Heart right ventricle (tissue), 16 donors: ENCODE data around the gene MICA. TPM values are rescaled to one million over a fixed set of nuclear protein-coding genes. Genes with fewer than 3 reads are reported as not detected.
A peak's percentile ranks its signal among the peaks of the same experiment; 100 is the strongest.

ENCODE experiments used
- ATAC-seq, 8 donors: fragments of 200-7000 bp; cut with Tn5 transposase; one replicate each; pipeline ENCODE4 v1.9.1; 2020; ENCODE audit warnings: mild to moderate bottlenecking in 8 of 8, moderate library complexity in 8 of 8, moderate number of reproducible peaks in 1 of 8
- DNase-seq, 2 donors: peaks; one replicate each; pipeline ENCODE4 v3.0.0-alpha.2; 2020
- H3K27ac ChIP-seq, 10 donors: fragments of 200-600 bp; sonication (generic) in 2 of 10; one replicate each; pipeline versions ENCODE4 v1.5.0 to v1.8.0; 2020 to 2022; ENCODE audit warnings: mild to moderate bottlenecking in 3 of 10
- H3K27me3 ChIP-seq, 7 donors: fragments of 200-600 bp; one replicate each; pipeline ENCODE4 v1.8.0; 2021 to 2022; ENCODE audit warnings: mild to moderate bottlenecking in 2 of 7
- H3K36me3 ChIP-seq, 9 donors: fragments of 200-600 bp; sonication (generic) in 1 of 9; one replicate each; pipeline versions ENCODE4 v1.5.0 to v1.8.0; 2020 to 2022; ENCODE audit warnings: mild to moderate bottlenecking in 2 of 9
- H3K4me1 ChIP-seq, 9 donors: fragments of 200-600 bp; sonication (generic) in 1 of 9; one replicate each; pipeline versions ENCODE4 v1.5.0 to v1.8.0; 2020 to 2022; ENCODE audit warnings: mild to moderate bottlenecking in 4 of 9
- H3K4me3 ChIP-seq, 10 donors: fragments of 200-600 bp; sonication (generic) in 2 of 10; one replicate each; pipeline versions ENCODE4 v1.5.0 to v1.8.0; 2020 to 2022; ENCODE audit warnings: mild to moderate bottlenecking in 7 of 10, moderate library complexity in 2 of 10
- H3K9me3 ChIP-seq, 11 donors: fragments of 200-600 bp in 10 of 11; sonication (generic) in 2 of 11; one replicate each; pipeline versions ENCODE4 v1.5.0 to v1.8.0; 2013 to 2022; ENCODE audit warnings: mild to moderate bottlenecking in 2 of 11, control low read depth in 1 of 11, moderate library complexity in 1 of 11
- WGBS, 2 donors: extraction: QIAGEN DNeasy Blood & Tissue Kit; methylation state at CpG; one replicate each; pipeline ENCODE4 v1.1.7; 2013; ENCODE audit warnings: inconsistent platforms in 1 of 2; 5-methylcytosine and 5-hydroxymethylcytosine counted together
- intact Hi-C, 10 donors: fragments of 100-400 bp; cut with DNase I; formaldehyde crosslinking; loops; one replicate each; pipeline versions ENCODE4 v1.11.1 to v1.14.2; 2022
- polyA plus RNA-seq, 2 donors: library from polyadenylated mRNA; stranded (reverse); fragments of 200-250 nt; gene quantifications; one replicate each; pipeline ENCODE4 v1.2.3, GENCODE V29; 2013
- total RNA-seq, 10 donors: library from RNA; stranded (reverse); fragmentation: NEBNext Ultra II Directional in 3 of 10; extraction: Animal tissue kit (Norgen Biotek cat#: 25700) in 3 of 10; gene quantifications; one replicate each; pipeline versions ENCODE4 v1.2.1 to v1.2.4, GENCODE V29; 2021 to 2023
- TF ChIP-seq, protein P1 (sequence below), 9 donors: fragments of 200-600 bp; sonication (generic) in 2 of 9; IDR thresholded peaks; one replicate each; pipeline versions ENCODE4 v1.5.0 to v1.8.0; 2021 to 2022; ENCODE audit warnings: antibody characterized with exemption in 9 of 9, mild to moderate bottlenecking in 5 of 9, moderate library complexity in 1 of 9
- donor health status: Arrhythmogenic right ventricular cardiomyopathy.
- donor health status: ischemic (EF 13 %, LVEDD 7.1; RV severe dilation, severe dysfunction).
- donor health status: healthy with polysubstance abuse.
- donor health status: DM: no; HTN: yes; CAD: no.
- donor health status: DM: no; HTN: no; CAD: no.
- donor health status: ischemic (EF 25% LVEDD 6.9; RV normal size, moderate dysfunction).
- donor health status: ischemic (EF 25% LVEDD 5.7; RV mildly dilated, moderate dysfunction).
- donor health status: healthy.
- donor health status: DM: yes; HTN: yes; CAD: no.
- donor health status: Ischemic cardiomyopathy.
- donor health status: ischemic (EF 35%, LVEDD 5.7; RV mildly dilated, moderate dysfunction).
- donor health status: nonischemic (EF 11% LVEDD 7.7; RV severe dilation, severe dysfunction).
- donor health status: DM: yes; HTN: yes; CAD: no.
- donor health status: PGD.
- donor health status: ischemic (EF 29% LVEDD 5.4; RV normal size, mild dysfunction).
- donor health status: nonischemic (EF 23%, LVEDD 6.1; RV moderate dilation, normal function).

Gene MICA
- total and polyA plus RNA-seq, 12 donors = 3.2 to 36.0 (median 9.1) TPM

DNA sequence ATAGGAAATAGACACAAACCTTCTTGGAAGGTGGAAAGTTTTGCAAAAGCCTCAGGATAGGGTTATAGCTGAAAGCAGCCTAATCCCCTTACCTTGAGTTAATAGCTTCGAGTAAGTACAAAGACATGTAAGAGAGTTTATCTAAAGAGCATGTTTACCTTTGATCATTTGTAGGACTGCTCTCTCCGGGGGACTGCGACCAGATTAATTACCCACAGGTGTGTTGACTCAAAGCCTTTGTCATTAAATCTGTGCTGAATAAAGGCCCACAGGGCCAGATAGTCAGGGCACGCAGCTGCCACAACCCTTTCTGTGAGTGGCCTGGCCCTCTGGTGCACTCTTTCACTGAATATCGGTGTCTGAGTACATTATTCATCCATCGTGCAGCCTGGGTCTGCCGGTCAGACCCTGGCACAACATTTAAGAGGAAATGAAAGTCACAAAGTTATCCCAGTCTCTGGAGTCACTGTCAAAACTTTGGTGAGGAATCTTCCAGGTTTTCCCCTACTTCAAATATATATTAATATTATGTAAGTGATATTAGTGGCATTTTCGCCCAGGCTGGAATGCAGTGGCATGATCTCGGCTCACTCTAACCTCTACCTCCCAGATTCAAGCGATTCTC, 5.4 kb upstream of the MICA start:
- H3K4me1 ChIP-seq = peaks cover 12 to 60% (median 48%) of the 10 kb centered on the region in 9 donors
- TF ChIP-seq, protein P1, sequence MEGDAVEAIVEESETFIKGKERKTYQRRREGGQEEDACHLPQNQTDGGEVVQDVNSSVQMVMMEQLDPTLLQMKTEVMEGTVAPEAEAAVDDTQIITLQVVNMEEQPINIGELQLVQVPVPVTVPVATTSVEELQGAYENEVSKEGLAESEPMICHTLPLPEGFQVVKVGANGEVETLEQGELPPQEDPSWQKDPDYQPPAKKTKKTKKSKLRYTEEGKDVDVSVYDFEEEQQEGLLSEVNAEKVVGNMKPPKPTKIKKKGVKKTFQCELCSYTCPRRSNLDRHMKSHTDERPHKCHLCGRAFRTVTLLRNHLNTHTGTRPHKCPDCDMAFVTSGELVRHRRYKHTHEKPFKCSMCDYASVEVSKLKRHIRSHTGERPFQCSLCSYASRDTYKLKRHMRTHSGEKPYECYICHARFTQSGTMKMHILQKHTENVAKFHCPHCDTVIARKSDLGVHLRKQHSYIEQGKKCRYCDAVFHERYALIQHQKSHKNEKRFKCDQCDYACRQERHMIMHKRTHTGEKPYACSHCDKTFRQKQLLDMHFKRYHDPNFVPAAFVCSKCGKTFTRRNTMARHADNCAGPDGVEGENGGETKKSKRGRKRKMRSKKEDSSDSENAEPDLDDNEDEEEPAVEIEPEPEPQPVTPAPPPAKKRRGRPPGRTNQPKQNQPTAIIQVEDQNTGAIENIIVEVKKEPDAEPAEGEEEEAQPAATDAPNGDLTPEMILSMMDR (IDR thresholded peaks at IDR 0.05) = no peak
- peaks cover 0 to 27% (median 0%) of the 10 kb centered on the region in 9 donors for H3K36me3 ChIP-seq
- peak overlapping the region in 2 of 10 donors; percentile 12 to 40 for H3K27ac ChIP-seq
- no peaks in the 10 kb centered on the region for H3K9me3 ChIP-seq
- intact Hi-C loops = loop anchor here in 7 of 10 donors (1.0 to 5.0 kb wide), 3 partner anchors 43 to 44 kb away; no protein-coding TSS in a partner anchor
- no peak overlapping the region for H3K4me3 ChIP-seq
- H3K27me3 ChIP-seq = no peaks in the 10 kb centered on the region
- ATAC-seq (no peak), DNase-seq (no peak)
- 89% methylated on average over 10 of the region's 10 CpGs for WGBS, 2 donors

DNA sequence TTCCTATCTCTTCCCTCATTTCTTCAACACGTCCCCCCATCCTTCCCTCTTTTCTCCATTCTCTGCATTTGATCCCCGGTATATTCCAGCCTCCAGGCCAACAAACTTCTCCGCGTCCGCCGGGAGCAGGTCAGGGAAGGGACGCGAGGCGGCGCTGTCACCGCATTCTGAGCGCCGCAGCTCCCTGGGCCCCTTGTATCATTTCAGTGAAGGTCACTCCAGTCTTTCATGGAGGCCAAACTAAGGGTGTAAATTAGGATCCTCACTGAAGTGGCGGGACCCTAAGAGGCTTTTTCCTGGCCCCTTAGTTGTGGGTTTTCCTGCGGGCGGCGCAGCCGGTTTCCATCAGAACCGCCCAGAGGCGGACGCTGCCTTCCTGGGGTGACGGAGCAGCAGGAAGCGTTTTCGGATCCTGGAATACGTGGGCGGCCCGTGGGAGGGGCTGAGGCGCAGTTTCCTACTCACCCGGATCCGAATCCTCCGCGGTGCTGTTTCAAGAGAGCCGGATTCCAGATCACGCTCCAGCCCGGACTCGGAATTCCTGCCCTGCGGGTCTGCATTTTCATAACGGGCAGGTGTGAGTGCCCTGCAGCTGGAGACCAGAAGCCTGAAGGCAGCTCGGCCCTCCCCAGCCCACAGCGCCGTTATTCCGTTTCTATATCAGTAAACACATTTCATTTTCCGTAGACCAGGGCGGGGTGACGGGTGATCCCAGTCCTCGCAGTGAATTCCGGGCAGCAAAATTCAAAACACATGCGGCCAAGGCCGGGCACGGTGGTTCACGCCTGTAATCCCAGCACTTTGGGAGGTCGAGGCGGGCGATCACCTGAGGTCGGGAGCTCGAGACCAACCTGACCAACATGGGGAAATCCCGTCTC, 3.6 kb upstream of the MICA start:
- Histone ChIP-seq H3K36me3 (peaks cover 0 to 12% (median 0%) of the 10 kb centered on the region in 9 donors), H3K27ac (peak overlapping the region; percentile 94 to 100 (median 98)), H3K4me3 (peak overlapping the region; percentile 48 to 93 (median 85)), H3K27me3 (no peaks in the 10 kb centered on the region), H3K4me1 (peaks cover 15 to 72% (median 61%) of the 10 kb centered on the region in 9 donors), H3K9me3 (no peaks in the 10 kb centered on the region)
- ATAC-seq (peak; percentile 84 to 94 (median 90)), DNase-seq (peak; percentile 91 to 96)
- TF ChIP-seq, protein P1 (IDR thresholded peaks at IDR 0.05) = peak; percentile 77 to 98 (median 90)
- 1% methylated on average over 57 of the region's 57 CpGs for WGBS, 2 donors
- intact Hi-C loops = loop anchor here in 4 of 10 donors (1.0 to 5.0 kb wide), 3 partner anchors 41 to 42 kb away; no protein-coding TSS in a partner anchor

DNA sequence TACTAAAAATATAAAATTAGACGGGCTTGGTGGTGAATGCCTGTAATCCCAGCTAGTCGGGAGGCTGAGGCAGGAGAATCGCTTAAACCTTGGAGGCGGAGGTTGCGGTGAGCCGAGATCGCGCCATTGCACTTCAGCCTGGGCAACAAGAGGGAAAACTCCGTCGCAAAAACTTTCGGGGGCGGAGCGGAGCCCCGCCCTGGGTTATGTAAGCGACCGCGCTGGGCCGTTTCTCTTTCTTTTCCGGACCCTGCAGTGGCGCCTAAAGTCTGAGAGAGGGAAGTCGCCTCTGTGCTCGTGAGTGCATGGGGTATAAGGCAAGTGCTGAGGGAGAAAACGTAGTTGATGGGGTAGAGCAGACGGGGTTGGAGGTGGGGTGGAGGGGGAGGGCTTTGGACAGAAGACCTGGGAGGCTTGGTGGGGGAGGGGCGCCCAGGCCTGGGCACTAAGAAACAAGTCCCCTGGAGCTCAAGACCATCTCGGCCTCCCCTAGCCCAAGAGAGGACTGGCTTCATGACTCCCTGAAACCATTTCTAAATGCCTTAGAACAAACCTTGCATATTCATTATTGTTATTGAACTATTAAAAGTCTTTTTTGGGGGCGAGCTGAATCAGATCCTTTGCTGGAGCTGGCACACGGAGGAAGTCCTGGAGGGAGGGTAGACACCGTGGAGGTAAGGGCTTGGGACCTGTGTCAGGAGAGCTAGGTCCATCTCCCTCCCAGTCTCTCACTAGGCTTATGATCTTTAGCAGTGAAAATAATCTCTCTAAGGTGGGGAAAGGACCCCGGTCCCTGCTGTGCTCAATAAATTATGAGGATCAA, 2.7 kb upstream of the MICA start:
- intact Hi-C loops = loop anchor here in 1 of 10 donors (5.0 kb wide), 1 partner anchor 42 kb away; no protein-coding TSS in a partner anchor
- TF ChIP-seq, protein P1 (IDR thresholded peaks at IDR 0.05) = no peak
- DNase-seq = peak; percentile 84 to 88
- Histone ChIP-seq H3K27ac (peak overlapping the region; percentile 94 to 100 (median 98)), H3K4me3 (peak overlapping the region; percentile 48 to 93 (median 85)), H3K4me1 (peaks cover 15 to 74% (median 66%) of the 10 kb centered on the region in 9 donors), H3K36me3 (peaks cover 0 to 6% (median 0%) of the 10 kb centered on the region in 9 donors), H3K27me3 (no peaks in the 10 kb centered on the region), H3K9me3 (no peaks in the 10 kb centered on the region)
- peak; percentile 47 to 88 (median 78) for ATAC-seq
- WGBS, 2 donors = 3 to 4% methylated on average over 30 of the region's 30 CpGs
